HG03457 (cell line): ENCODE measurements around the gene SPPL3.

Source experiments
- ATAC-seq: cut with Tn5 transposase; IDR thresholded peaks from one replicate; pipeline ENCODE4 v1.9.1; 2021; ENCODE audit warnings: moderate number of reproducible peaks; ENCODE audit not compliant: unreplicated experiment

SPPL3 gene

GRCh38 chr12:120787889-120788288 is 116.3 kb downstream of the SPPL3 start:
- no peak for ATAC-seq

GRCh38 chr12:120784804-120785203 is 119.4 kb downstream of the SPPL3 start:
- no peak for ATAC-seq

- no peak for ATAC-seq
Measured at GRCh38 chr12:120783197-120783596, 121.0 kb downstream of the SPPL3 start.

- ATAC-seq = no peak
Measured at GRCh38 chr12:120775862-120776552, 128.2 kb downstream of the SPPL3 start.

- ATAC-seq = no peak
Measured at GRCh38 chr12:120774169-120774916, 129.8 kb downstream of the SPPL3 start.

- no peak for ATAC-seq
Measured at GRCh38 chr12:120771097-120771496, 133.1 kb downstream of the SPPL3 start.

GRCh38 chr12:120767071-120768024 is 136.8 kb downstream of the SPPL3 start:
- no peak for ATAC-seq

GRCh38 chr12:120766566-120766965 is 137.6 kb downstream of the SPPL3 start:
- no peak for ATAC-seq

GRCh38 chr12:120764816-120765215 is 139.3 kb downstream of the SPPL3 start:
- no peak for ATAC-seq

- ATAC-seq = no peak
Measured at GRCh38 chr12:120763250-120763649, 140.9 kb downstream of the SPPL3 start.

- no peak for ATAC-seq
Measured at GRCh38 chr12:120762086-120762485, 142.1 kb downstream of the SPPL3 start.

GRCh38 chr12:120761519-120761934 is 142.6 kb downstream of the SPPL3 start:
- no peak for ATAC-seq

GRCh38 chr12:120760349-120761254 is 143.6 kb downstream of the SPPL3 start:
- ATAC-seq = no peak

GRCh38 chr12:120759591-120760348 is 144.4 kb downstream of the SPPL3 start:
- no peak for ATAC-seq

- ATAC-seq = no peak
Measured at GRCh38 chr12:120758798-120759590, 145.2 kb downstream of the SPPL3 start.

- no peak for ATAC-seq
Measured at GRCh38 chr12:120757949-120758348, 146.2 kb downstream of the SPPL3 start.

GRCh38 chr12:120757226-120757742 is 146.9 kb downstream of the SPPL3 start:
- no peak for ATAC-seq

- no peak for ATAC-seq
Measured at GRCh38 chr12:120755269-120755668, 148.9 kb downstream of the SPPL3 start.
